Activated T-cell treated with anti-CD3 and anti-CD28 coated beads for 4 hours (primary cell): ENCODE measurements around the gene NUDT17.
"Not testable (repeated sequence)": the region's sequence is repeated elsewhere in the genome, so short reads cannot be mapped to it uniquely, and the experiment has no call there.

Experiments
- DNase-seq: peaks from one replicate; pipeline ENCODE4 v3.0.0-alpha.2; 2020

Gene NUDT17, protein sequence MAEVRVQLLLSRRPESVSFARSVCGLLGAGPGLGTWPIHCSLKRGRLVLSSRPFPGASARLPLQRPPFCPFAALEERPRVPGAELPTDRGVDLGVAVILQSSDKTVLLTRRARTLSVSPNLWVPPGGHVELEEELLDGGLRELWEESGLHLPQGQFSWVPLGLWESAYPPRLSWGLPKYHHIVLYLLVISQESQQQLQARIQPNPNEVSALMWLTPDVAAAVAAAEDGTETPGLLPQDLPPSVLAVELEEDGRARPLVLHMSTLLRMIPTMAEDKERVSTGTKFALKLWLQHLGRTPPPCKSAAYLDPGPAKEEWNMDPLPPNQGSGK

DNA sequence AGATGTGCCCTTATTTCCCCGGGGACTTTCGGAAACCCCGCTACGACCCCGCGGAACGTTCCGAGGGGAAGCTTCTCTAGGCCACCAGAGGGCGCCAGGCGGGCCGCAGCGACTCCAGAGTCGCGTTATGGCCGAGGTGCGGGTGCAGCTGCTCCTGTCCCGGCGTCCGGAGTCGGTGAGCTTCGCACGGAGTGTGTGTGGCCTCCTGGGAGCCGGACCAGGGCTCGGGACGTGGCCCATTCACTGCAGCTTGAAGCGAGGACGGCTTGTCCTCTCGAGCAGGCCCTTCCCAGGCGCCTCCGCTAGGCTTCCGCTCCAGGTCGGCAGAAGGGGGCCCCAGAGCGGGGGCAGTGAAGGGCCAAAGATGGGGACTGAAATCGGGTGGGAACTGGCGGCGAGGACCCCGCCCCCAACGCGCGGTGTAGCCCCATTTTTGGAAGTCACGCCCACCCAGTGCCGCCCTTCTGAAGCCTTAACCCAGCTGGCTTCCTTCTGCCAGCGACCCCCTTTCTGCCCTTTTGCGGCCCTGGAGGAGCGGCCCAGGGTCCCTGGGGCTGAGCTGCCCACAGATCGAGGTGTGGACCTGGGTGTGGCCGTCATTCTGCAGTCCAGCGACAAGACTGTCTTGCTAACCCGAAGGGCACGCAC is at the start of gene NUDT17:
TSS of gene NUDT17 (plus strand) at position 117 of the 648 bp plus-strand sequence. CDS start at position 128, 11 bp downstream.
- DNase-seq, result peak; percentile 68

DNA sequence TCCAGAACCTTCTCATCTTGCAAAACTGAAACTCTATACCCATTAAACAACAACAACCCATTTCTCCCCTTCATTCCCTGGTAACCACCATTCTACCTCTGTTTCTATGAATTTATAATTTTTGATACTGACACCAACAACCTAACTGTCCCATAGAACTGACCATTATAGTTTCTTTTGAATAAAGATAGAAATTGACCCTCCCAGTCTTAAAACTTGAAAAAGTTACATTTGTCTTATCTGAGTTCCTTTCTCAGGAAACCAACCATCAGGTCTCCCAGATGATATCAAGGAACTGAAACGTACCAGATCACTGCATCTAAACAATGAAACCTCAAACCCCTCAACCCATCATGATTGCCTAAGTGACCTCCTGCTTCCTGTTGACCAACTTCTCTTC is 48.7 kb upstream of the NUDT17 start:
- DNase-seq, result no peak

DNA sequence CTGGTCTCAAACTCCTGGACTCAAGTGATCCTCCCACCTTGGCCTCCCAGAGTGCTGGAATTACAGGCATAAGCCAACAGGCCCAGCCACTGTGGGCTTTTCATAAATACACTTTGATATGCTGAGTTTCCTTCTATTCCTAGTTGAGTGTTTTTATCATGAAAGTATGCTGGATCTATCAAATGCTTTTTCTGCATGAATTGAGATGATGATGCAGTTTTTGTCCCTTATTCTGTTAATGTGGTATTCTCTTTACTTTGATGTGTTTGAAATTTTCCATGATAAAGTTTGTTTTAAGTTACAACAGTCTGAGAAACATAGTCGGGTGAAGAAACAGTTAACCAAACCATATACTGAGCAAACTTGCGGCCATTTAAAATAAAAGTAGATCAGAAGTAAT is 45.6 kb upstream of the NUDT17 start:
- DNase-seq, result no peak

DNA sequence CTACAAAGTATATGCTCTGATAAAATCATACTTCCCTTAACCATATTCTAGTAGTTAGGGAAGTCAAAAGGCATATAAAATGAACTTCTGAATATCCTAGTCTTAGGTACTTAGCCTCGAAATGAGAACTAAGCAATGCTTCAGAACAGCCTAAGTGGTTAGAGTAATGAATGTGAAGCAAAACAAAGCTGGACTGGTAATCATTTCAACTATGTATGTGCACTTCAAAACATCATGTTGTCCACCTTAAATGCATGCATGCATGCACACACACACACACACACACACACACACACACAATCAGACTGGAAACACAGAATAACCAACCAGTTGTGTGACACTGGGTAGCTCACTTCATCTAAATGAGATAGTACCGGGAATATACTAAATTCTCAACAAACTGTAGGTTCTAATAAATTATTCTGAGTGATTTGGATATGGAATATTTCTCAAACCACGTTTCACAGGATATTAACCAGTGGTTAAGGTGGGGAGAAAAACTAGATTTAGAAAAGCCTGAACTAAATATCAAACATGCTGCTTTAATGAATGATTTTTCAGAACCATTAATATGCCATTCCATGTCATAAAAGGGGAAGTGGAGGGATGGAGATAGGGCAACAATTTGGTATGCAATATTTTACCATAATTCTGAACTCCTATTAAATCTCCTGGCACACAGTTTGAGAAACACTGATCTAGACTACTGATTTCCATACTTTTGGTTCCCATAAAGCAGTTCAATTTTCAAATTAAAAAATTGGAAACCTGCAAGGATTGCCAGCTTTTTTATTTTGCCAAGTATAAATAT is 41.0 kb upstream of the NUDT17 start:
- DNase-seq, result no peak

DNA sequence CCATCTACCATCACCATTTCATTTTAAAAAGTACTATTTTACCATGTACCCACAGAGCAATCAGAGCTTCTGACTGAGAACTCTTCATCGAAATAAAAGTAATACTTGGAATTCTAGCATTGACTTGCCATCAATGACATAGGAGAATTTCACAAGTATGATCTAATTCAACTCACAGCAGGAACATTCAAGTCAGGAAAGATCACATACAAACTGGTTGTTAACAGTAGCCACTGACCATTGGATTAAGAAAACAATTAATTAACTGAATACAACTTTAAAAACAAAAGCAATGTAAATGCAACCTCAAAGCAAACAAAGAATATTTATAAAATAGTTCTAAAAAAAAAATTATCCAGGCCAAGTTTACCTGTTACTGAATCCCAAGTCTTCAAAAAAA is 40.4 kb upstream of the NUDT17 start:
- DNase-seq, result no peak

DNA sequence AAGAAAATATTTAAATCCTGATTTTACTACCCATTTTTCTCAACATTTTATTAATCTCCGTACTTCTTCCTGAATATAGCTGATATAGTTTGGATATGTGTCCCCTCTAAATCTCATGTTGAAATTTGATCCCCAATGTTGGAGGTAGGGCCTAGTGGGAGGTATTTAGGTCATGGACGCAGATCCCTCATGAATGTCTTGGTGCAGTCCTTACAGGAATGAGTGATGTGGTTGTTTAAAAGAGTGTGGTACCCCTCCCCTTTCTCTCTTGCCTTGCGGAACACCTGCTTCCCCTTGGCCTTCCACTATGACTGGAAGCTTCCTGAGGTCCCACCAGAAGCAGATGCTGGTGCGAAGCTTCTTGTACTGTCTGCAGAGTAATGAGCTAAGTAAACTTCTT is 39.0 kb upstream of the NUDT17 start:
- no peak for DNase-seq

DNA sequence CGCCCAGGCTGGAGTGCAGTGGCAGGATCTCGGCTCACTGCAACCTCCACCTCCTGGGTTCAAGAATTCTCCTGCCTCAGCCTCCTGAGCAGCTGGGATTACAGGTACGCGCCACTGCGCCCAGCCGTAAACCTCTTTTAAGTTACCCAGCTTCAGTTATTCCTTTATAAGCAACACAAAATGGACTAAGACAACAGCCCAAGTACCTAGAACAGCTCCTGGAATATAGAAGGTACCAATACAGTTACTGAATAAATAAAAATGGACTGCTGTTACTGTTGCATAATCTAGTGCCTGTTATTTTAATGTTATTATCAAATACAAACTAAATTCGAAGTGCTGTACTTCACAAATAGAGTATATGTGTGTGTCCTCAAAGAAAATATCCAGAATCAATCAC is 38.6 kb upstream of the NUDT17 start:
- DNase-seq, result no peak

DNA sequence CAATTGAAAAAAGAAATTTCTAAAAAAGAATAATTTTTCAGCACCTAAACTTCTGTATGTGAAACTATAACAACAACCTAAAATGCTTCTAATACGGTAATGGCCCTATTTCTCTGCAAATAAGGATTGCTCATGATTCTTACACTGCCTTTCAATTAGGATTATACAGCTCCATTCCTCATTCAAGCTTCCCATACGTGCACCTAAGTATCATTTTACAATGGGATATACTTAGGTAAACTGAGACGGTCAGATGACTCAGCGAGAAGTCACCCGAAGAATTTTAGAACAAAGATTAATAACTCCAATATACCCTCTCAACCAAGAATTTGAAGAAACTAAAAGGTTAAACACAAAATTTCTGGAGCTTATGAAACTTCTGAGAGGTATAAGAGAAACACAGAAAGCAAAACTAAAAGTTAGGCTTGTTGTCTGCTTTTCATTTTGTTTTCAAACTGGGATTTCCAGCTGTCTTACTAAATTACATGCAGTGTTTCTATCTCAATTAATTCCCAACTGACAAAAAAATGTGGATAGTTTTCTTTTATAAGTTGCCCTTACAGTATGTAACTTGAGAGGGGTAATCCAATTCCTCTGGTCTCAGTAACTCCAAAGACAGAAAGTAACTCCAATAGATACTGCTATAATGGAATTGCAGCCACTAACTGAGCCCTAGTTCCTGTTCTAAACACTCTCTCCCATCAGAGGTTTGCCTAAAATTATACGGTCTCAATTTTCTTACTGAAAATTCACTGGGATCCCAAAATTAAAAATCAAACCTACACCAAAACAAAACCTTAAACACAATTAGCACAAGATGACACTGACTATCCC is 32.2 kb upstream of the NUDT17 start:
- not testable (repeated sequence) for DNase-seq

DNA sequence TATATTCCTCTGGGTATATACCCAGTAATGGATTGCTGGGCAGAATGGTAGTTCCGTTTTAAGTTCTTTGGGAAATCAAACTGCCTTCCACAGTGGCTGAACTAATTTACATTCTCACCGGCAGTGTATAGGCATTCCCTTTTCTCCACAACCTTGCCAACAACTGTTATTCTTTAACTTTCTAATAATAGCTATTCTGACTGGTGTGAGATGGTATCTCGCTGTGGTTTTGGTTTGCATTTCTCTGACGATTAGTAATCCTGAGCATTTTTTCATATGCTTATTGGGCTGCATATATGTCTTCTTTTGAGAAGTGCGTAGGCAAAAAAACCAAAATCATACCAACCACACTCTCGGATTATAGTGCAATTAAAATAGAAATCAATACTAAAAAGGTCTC is 27.3 kb upstream of the NUDT17 start:
- not testable (repeated sequence) for DNase-seq

DNA sequence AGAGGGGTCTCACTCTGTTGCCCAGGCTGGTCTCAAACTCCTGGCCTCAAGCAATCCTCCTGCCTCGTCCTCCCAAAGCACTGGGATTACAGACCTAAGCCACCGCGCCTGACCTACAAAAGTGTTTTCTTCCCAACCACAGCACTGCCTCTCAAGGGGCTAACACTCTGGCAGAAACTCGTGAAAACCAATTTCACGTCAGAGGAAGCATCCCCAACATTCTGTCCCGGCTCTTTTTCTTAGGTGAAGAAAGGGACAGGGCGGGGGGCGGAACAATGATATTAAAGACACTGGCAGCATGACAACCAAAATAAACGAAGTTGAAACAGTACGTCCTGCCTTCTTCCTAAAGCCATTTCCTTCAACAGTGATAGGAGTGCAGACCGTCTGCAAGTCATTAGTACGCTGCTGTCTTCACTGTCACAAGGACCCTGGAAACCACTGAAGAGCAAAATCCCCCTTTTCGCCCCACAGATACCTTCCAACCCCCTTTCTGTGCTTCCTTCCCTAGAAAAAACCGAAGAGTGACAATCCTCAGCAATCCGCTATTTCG is 22.6 kb upstream of the NUDT17 start:
- not testable (repeated sequence) for DNase-seq

DNA sequence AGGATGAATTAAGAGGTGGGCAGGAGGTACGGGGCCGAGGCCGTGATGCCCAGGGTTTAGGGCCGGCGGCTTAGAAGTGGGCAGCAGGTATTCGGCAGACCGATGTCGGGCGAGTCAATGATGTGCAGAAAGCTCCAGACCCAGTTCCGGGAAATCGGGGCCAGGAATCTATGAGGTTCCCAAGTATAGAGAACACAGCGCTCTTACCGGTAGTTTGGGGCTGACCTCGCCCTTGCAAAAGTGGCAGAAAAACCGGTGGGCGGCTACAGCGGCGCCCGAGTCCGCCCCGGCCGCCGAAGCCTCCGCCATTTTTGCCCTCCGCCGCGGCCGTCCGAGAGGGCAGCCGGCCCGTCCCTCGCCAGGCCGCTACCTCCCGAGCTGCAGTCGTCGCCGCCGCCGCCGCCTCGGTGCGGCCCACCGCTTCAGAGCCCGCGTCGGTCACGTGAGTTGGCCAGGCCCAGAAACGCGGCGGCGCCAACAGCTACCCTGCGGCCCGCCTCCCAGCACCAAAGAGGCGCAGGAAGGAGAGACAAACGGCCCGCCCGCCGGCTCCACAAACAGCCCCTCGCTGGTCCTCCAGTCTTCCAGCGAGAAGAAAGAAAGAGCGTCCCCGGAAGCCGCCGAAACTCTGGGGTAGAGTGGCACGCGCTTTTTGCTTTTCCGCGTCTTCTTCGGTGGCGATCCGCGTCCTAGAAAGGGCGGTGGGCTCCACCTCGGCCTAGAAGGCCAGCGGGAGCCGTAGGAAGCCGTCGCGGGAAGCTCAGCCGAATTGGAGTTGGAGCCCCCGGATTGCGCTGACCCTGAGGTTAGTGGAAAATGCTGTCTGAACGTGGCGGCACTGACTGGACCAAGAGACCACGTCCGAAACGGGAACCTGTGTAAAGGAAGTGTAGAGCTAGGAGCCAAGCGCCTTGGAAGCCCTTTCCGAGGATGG is 21.6 kb upstream of the NUDT17 start, which contains the start of the genes POLR3C and RNF115:
TSS of gene POLR3C (plus strand) at position 636 of the 934 bp plus-strand sequence. CDS start 1,577 bp downstream, outside the sequence.
TSS of gene RNF115 (minus strand) at position 531 of the 934 bp plus-strand sequence. CDS start at position 309, 222 bp downstream.
- peak; percentile 70 for DNase-seq

DNA sequence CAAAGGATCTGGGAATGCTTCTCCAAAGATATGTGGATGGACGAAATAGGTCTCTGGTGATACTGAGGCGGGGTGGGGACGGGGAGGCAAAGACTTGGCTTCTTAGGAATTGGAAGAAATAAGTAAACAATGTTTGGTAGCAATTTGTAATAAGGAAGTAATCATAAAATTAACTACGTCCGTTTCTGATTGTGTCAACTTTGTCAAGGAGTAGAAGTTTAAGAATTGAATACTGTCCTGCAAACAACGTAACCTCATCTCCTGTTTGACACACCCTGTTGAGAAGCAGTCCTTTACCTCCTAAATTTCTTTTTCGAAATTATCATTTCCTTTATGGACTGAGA is 21.0 kb upstream of the NUDT17 start:
- no peak for DNase-seq

DNA sequence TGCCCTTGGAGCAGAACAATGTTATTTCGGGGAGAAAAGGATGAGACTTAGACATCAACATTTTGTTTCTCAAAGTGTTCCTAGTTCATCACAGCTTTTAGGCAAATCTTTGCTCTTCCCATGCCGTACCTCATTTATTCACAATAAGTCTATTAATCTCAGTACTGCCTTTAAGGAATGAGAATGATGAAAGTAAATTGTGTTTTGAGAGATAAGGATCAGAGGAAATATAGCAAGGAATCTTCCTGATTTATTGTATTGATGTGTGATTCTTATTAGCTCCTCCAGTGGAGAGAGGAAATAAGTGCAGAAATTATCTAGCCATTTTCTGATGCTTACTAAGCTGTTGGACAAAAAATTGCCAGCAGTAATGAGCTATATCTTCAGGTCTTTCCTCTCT is 19.4 kb upstream of the NUDT17 start:
- no peak for DNase-seq

DNA sequence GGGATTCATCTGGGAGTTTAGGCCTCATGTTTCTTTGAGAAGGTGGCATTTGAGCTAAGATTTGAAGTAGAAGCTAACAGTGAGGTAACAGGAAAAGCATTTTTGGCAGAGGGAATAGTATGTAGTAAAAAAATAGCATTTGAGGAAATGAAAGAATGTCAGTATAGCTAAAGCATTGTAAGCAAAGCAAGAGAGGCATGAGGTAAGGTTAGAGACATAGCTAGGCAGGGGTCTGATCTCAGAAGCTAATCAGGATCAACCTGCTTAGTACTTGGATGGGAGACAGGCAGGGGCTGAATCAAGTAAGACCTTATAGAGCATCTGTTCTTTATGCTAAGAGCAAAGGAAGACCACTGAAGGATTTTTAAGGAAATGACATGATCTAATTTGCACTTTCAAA is 17.5 kb upstream of the NUDT17 start:
- DNase-seq, result no peak

DNA sequence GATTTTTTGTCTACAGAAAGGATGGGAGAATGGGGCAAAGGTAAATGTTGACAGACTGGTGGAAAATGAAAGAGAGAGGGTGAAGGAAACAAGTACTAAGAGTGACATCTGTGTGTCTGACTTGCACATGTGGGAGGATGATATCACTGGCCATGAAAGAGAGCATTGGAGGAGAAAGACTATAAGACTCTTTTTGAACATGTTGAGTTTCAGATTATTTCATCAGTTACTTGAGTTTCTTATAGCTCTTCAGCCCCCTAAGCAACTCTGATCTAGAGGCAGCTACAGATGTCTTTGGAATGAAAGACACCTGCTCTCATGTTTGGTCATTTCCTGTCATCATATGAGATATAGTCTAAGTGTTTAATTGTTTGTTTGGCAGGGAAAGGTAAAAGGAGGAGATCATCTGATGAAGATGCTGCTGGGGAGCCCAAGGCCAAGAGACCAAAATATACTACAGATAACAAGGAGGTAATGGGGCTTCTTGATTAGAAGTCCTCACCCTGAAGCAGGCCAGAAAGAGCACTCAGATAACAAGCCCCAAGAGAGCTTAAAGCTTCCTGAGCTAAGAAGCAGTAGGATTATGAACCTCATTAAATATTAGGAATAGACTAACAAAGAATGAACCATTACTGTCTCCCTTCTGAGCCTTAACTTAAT is 16.9 kb upstream of the NUDT17 start:
- DNase-seq, result no peak

DNA sequence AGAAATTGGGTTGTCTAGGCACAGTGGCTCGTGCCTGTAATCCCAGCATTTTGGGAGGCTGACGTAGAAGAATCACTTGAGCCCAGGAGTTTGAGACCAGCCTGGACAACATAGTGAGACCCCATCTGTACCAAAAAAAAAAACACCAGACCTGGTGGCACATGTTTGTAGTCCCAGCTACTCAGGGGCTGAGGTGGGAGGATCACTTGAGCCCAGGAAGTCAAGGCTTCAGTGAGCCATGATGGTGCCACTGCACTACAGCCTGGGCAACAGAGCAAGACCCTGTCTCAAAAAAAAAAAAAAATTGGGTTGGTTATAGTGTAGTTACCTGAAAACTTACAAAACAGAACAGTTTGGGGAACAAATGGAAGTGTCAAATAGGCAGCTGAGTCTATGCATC is 14.6 kb upstream of the NUDT17 start:
- DNase-seq, result not testable (repeated sequence)

DNA sequence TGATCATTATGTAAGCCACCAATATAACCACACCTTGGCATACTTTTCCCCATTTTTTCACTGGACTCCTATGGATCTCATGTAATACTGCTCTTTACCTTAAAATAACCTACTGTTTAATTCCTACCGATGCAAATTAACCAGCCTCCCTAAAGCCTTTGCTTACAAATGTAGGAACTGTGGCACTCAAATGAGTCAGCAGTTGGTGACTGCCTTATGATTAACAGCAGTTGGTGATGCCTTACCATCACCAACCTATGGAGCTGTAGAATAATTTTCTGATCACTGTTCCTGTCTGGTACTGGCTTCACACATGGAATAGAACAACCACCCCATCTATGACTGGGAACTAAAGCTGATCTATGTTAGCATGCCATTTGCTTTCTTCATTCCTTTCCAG is 7.8 kb upstream of the NUDT17 start:
- no peak for DNase-seq

DNA sequence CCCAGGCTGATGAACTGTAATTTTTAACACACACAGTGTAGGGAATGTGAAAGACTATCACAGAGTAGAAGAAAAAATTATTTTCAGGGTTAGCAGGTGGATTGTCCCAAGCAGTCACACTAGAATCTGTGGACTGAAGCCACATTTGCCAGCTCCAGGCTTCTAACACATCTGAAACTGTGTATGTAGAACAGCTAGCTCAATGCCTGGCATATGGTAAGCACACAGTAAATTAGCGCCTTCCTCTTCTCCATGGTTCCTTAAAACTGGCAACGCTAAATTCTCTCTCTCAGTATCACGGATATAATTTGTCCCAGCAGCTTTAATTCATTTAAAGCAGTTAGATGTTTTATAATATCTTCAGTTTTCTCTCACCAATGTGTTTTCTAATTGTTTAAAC is 2.4 kb upstream of the NUDT17 start:
- DNase-seq, result no peak

DNA sequence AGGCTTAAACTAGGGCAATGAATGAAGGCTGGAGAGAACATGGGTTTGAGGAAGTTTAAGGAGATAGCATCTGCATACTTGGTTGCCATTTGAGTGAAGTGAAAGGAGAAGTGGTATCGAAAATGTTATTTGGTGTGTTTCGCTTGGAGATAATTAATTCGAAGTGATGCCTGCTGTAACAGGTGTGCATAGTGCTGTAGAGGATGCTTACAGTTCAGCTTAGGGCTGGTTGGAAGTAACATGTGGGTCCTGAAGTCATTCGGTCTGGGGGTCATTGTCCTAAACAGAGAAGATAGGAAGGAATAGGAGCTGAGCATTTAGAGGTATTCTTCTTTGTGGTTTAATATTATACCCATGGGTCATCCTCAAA is 301 bp upstream of the NUDT17 start:
- DNase-seq, result no peak

DNA sequence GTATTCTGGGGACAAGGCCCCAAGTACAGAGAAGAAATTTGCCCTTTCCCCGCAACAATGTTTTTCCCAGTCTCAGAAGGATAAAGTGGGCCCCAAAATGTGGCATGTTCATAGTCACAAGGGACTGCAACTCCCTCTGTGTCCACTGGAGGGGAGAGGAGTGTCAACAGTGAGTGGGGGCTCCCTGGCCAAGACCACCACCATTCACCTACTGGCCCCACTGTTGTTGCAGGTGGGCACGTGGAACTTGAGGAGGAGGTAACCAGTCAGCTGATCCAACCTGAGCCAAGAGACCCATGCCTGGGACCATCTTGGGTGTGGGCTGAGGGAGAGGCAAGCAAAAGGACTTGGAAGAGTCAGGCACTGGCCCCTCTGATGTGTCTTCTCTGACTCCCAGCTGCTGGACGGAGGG is 777 bp downstream of the NUDT17 start:
- DNase-seq, result no peak

DNA sequence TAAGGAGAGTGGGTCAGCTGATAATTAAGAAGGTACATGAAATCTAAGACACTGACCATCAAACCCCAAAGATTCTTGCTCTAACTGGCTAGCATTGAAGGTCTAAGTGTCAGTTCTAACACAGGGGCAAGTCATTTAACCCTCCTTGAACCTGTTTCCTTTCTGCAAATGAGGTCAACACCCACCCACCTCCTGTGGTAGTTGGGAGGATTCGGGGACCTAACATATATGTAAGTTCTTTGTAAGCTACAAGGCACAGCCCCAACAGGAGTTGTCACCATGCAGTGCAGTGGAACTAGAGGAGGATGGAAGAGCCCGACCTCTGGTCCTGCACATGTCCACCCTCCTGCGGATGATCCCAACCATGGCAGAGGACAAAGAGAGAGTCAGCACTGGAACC is 2.4 kb downstream of the NUDT17 start:
- no peak for DNase-seq
